GM10266 (cell line): ENCODE measurements around the gene LRRN4.

Experiments used
- DNase-seq: peaks from one replicate; pipeline ENCODE4 v3.0.0; 2012; ENCODE audit errors: extremely low spot score
- TF ChIP-seq, protein P1 (sequence below): IDR thresholded peaks from 2 replicates; pipeline ENCODE4 v1.5.1; 2012; ENCODE audit warnings: mild to moderate bottlenecking, low read depth; ENCODE audit not compliant: control insufficient read depth, insufficient read depth; ENCODE audit errors: missing control alignments

Gene LRRN4

DNA sequence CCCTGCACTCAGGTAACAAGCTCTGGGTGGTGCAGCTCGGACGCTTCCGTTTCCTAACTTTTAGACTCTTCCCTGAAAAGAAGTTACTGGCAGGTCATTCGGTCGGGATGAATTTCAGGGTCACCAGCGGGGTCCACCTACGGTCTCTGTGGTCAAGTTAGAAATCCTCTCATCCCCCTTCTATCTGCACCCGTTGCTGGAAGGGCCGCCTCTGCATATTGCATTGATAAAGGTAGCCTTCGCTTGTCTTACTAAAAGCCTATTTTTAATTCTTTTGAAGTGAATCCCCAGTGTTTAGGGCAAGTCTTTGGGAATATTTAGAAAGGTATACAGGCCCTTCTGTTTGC, 47.3 kb downstream of the LRRN4 start:
- no peak for DNase-seq
- TF ChIP-seq, protein P1, sequence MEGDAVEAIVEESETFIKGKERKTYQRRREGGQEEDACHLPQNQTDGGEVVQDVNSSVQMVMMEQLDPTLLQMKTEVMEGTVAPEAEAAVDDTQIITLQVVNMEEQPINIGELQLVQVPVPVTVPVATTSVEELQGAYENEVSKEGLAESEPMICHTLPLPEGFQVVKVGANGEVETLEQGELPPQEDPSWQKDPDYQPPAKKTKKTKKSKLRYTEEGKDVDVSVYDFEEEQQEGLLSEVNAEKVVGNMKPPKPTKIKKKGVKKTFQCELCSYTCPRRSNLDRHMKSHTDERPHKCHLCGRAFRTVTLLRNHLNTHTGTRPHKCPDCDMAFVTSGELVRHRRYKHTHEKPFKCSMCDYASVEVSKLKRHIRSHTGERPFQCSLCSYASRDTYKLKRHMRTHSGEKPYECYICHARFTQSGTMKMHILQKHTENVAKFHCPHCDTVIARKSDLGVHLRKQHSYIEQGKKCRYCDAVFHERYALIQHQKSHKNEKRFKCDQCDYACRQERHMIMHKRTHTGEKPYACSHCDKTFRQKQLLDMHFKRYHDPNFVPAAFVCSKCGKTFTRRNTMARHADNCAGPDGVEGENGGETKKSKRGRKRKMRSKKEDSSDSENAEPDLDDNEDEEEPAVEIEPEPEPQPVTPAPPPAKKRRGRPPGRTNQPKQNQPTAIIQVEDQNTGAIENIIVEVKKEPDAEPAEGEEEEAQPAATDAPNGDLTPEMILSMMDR = no peak

DNA sequence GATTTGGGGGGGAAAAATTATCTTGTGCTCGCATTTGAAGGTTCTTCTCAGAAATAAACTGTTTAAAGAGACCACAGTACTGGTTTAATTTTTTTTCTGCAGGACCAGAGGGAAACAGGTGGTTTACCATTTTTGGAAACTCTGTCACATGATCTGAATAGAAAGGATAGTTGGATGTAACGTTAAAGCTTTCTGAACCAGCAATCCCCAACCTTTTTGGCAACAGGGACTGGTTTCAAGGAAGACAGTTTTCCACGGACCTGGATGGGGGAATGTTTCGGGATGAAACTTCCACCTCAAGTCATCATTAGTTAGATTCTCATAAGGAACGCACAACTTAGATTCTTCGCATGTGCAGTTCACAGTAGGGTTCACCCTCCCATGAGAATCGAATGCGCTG, 53.0 kb downstream of the LRRN4 start:
- DNase-seq = no peak
- TF ChIP-seq, protein P1 = no peak

- TF ChIP-seq, protein P1 = no peak
- DNase-seq = no peak
These were observed 54.1 kb downstream of the LRRN4 start for GRCh38 chr20:5999783-6000182.

DNA sequence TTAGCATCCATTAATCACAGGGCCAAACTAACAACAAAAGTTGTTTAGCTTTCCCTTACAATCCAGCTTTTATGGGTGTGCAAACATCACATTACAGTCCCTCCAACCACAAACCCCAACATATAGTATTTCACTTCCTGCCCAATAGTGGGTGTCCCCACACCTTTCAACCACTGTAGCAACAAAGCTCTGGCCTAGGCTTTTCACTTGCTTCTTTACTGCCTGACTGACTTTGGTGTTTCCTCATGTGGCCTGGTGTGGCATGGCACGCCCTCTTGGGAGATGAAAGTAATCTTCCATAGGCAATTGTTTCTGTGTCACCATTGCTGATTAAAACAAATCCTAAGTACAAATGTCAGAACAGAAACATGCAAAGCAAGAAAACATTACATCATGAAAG, 57.1 kb downstream of the LRRN4 start:
- DNase-seq = peak; percentile 58
- TF ChIP-seq, protein P1 = peak; percentile 6

DNA sequence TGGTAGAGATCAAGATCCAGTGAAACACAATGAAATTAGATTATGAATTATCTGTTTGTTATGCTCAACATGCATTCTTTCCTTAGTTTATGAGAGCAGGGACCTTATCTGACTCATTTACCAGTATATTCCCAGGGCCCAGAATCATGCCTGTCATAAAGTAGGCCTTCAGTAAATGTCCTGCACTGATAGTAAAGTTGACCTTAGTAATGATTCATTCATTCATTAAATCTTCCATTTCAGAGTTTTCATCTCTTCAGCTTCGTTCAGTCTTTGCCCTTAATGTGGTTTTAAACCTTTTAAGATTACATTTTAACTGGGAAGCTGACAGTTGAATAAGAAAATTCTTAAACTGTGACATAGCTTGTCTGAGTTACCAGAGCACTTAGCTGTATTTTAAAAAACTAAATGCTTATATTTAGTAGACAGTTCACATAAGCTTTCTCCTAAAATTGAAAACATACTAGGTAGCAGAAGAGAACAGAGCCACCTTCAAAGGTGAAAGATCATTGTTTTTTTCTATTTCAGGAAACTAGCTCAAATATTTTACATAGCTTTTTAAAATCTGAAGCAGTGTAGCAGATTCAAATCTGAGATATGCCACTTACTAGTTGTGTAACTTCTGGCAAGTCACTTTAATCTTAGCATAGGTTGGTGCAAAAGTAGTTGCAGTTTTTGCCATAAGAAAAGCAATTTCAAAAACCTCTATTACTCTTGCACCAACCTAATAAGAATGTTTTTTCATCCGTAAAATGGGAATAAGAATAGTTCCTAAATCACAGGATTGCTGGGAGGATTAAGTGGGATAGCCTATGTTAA, 62.0 kb downstream of the LRRN4 start:
- DNase-seq = no peak
- TF ChIP-seq, protein P1 = no peak

GRCh38 chr20:5990946-5991345, 62.9 kb downstream of the LRRN4 start:
- TF ChIP-seq, protein P1 = no peak
- DNase-seq = no peak
